GM23338 (cell line): ENCODE results near the gene OR52K1.

ENCODE experiments used
- CREB1 ChIP-seq: fragments of 250-450 bp; sonication (Bioruptor Pico); IDR thresholded peaks from 2 replicates; pipeline ENCODE4 v1.5.0; 2020; ENCODE audit warnings: low read depth, mild to moderate bottlenecking, moderate library complexity
- CTCF ChIP-seq, 2 experiments: fragments of 200-600 bp in 1 of 2; sonication (generic) in 1 of 2; conservative IDR thresholded peaks; 2 replicates each; pipeline versions ENCODE4 v1.5.1 to v1.6.1; 2016 to 2017; ENCODE audit warnings: antibody characterized with exemption in 2 of 2, low read depth in 2 of 2, mild to moderate bottlenecking in 2 of 2, moderate library complexity in 1 of 2
- EZH2 ChIP-seq: fragments of 200-600 bp; sonication (generic); IDR thresholded peaks from one replicate; pipeline ENCODE4 v1.8.0; 2017; ENCODE audit warnings: antibody characterized with exemption, mild to moderate bottlenecking, low read depth; ENCODE audit not compliant: unreplicated experiment
- EZH2phosphoT487 ChIP-seq: fragments of 200-600 bp; sonication (generic); IDR thresholded peaks from one replicate; pipeline ENCODE4 v1.8.1; 2018; ENCODE audit warnings: antibody characterized with exemption; ENCODE audit not compliant: unreplicated experiment
- JUNB ChIP-seq: IDR thresholded peaks from one replicate; pipeline ENCODE4 v1.6.1; 2016; ENCODE audit warnings: antibody characterized with exemption; ENCODE audit not compliant: unreplicated experiment
- NANOG ChIP-seq: IDR thresholded peaks from 2 replicates; pipeline ENCODE4 v1.6.1; 2016; ENCODE audit warnings: antibody characterized with exemption, borderline replicate concordance
- POLR2AphosphoS5 ChIP-seq: IDR thresholded peaks from 2 replicates; pipeline ENCODE4 v1.6.1; 2016; ENCODE audit warnings: antibody characterized with exemption, low read depth
- REST ChIP-seq: IDR thresholded peaks from one replicate; pipeline ENCODE4 v1.6.1; 2018; ENCODE audit warnings: antibody characterized with exemption; ENCODE audit not compliant: unreplicated experiment
- STAT1 ChIP-seq: IDR thresholded peaks from one replicate; pipeline ENCODE4 v1.6.1; 2016; ENCODE audit warnings: antibody characterized with exemption; ENCODE audit not compliant: unreplicated experiment
- ZNF114 ChIP-seq: fragments of 250-450 bp; sonication (Bioruptor Pico); IDR thresholded peaks from 2 replicates; pipeline ENCODE4 v1.5.0; 2020; ENCODE audit warnings: mild to moderate bottlenecking, moderate library complexity

GRCh38 chr11:4523666-4524065 lies 41.2 kb downstream of the OR52K1 start:
- TF ChIP-seq EZH2 (no peak), EZH2phosphoT487 (no peak), CTCF (conservative IDR thresholded peaks at IDR 0.05; ENCODE audit: low read depth in 2 of 2) (no peak), POLR2AphosphoS5 (no peak), REST (no peak), ZNF114 (CRISPR knock-in tag) (no peak), NANOG (no peak), STAT1 (no peak), JUNB (no peak), CREB1 (CRISPR knock-in tag) (no peak)
